Measurements from ENCODE around the gene HEY2. TPM values are rescaled to one million over a fixed set of nuclear protein-coding genes. Genes with fewer than 3 reads are reported as not detected.
"Not testable (repeated sequence)": the region's sequence is repeated elsewhere in the genome, so short reads cannot be mapped to it uniquely, and the experiment has no call there.

Gene HEY2
- 1 to 10 TPM in 1 of 3 donors, under 1 TPM in 2; 0.72 to 2.1 (median 0.76) TPM for polyA plus RNA-seq

DNA sequence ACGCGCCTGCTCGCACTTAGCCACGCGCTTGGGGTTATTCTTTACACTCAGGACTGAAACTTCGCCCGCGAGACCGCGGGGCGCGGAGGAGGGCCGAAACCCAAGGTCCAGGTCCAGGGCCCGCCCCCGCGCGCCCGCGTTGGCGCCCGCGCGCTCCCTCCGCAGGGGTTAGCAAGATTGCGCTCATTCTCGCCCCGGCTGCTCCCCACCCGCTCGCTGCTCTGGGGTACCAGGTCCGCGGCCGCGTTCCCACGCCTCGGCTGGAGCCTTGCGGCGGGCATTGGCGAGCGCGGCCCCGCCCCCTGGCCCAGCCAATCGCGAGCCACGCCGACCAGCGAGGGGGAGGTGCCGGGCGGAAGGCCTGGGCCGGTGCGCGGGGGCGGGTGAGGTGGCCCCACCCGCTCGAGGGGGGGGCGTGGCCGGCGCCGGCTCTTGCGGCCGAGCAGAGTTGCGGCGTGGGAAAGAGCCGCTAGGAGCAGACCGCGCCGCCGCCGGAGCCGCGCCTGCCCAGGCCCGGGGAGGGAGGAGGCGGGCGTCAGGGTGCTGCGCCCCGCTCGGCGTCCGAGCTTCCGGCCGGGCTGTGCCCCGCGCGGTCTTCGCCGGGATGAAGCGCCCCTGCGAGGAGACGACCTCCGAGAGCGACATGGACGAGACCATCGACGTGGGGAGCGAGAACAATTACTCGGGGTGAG lies at the start of gene HEY2:
HEY2 (plus strand) TSS at position 460 of the 692 bp plus-strand sequence; CDS start at position 605, 145 bp downstream.
- peaks cover 15 to 31% (median 29%) of the 10 kb centered on the region in 3 donors for H3K27me3 Mint-ChIP-seq (ENCODE audit: low read depth in 3 of 3)
- peak within 1 kb of the TSS; percentile 74 to 94 (median 93) for H3K27ac Mint-ChIP-seq
- H3K9me3 Mint-ChIP-seq = no peaks in the 10 kb centered on the region
- H3K4me3 Mint-ChIP-seq = peak within 1 kb of the TSS; percentile 90 to 96 (median 95)
- H3K36me3 Mint-ChIP-seq = no peaks in the 10 kb centered on the region
- DNase-seq = peak; percentile 91 to 93 (median 92)
- peaks cover 34 to 50% of the 10 kb centered on the region in 2 donors for H3K4me1 Mint-ChIP-seq

DNA sequence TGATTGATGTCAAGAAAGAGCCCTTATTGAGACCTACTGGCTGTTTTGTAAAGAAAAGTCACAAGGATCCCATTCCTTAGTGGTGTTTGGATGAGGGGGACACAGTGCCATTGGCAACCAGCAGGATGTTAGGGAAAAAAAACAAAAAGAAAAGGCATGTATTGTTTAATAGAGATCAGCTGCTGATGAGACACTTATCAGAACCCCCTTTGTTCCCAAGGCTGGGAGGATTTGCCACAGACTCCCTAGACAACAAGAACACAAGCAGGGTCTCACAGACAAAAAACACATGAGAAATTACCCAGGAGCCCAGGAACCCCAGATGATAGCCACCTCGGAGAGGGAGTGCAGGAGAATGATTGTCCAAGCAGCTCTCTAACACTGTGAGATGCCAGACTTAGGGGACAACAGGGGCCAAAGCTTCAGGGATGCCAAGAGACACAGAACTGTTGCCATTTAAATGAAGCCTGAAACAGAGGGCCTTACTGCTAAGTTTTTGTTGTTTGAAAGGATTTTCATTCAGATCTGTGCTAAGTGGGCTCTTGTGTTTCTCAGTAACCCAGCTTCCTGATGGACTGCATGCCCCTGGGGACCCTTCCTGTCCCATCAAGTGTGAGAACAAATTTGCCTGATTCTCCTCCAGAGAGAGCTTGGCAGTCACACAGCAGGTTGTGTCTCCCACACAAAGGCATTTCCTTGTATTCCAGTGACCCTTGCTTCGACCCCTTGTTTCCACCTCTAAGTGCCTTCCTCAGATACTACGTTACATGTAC lies 48.7 kb upstream of the HEY2 start:
- H3K27ac Mint-ChIP-seq = peak overlapping the region in 1 of 6 donors; percentile 6
- H3K9me3 Mint-ChIP-seq = no peaks in the 10 kb centered on the region
- H3K4me1 Mint-ChIP-seq = no peaks in the 10 kb centered on the region
- H3K36me3 Mint-ChIP-seq = no peaks in the 10 kb centered on the region
- H3K27me3 Mint-ChIP-seq (ENCODE audit: low read depth in 3 of 3) = peaks cover 1 to 8% (median 2%) of the 10 kb centered on the region in 3 donors
- DNase-seq = no peak
- H3K4me3 Mint-ChIP-seq = no peak overlapping the region

DNA sequence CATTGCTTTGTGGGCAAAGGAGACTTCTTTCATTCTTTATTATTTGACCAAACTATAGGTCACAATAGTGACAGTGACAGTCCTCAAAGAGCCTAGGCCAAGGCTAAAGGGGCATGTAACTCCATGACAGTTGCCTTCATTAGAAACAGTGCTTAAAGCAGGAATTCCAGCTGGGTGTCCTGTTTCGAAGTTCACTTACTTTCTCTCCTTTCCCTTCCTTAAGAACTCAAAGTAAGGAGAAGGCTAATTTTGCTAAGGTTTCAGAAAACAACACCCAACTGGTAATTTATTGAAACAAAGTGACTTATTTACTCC lies 48.1 kb upstream of the HEY2 start:
- Mint-ChIP-seq H3K9me3 (peaks cover 0 to 1% (median 0%) of the 10 kb centered on the region in 6 donors), H3K36me3 (no peaks in the 10 kb centered on the region), H3K4me3 (no peak overlapping the region), H3K4me1 (no peaks in the 10 kb centered on the region), H3K27me3 (ENCODE audit: low read depth in 3 of 3) (peaks cover 1 to 10% (median 2%) of the 10 kb centered on the region in 3 donors), H3K27ac (peak overlapping the region in 1 of 6 donors; percentile 6)
- no peak for DNase-seq

DNA sequence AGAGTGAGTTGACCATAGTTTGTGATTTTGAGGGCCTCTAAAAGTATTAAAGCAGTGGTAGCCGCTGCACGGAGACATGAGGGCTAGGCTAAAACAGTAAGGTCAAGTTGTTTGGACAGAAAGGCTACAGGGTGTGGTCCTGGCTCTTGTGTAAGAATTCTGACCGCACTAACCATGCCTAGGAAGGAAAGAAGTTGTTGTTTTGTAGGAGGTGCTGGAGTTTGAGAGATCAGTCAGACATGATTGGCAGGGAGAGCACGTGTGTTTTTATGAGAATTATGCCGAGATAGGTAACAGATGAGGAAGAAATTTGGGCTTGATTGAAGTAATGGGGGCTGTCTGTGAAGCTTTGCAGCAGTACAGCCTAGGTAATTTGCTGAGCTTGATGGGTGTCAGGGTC lies 45.5 kb upstream of the HEY2 start:
- H3K4me1 Mint-ChIP-seq; H3K27me3 Mint-ChIP-seq (ENCODE audit: low read depth in 3 of 3); H3K36me3 Mint-ChIP-seq; DNase-seq; H3K27ac Mint-ChIP-seq; H3K4me3 Mint-ChIP-seq; H3K9me3 Mint-ChIP-seq: not testable (repeated sequence)

DNA sequence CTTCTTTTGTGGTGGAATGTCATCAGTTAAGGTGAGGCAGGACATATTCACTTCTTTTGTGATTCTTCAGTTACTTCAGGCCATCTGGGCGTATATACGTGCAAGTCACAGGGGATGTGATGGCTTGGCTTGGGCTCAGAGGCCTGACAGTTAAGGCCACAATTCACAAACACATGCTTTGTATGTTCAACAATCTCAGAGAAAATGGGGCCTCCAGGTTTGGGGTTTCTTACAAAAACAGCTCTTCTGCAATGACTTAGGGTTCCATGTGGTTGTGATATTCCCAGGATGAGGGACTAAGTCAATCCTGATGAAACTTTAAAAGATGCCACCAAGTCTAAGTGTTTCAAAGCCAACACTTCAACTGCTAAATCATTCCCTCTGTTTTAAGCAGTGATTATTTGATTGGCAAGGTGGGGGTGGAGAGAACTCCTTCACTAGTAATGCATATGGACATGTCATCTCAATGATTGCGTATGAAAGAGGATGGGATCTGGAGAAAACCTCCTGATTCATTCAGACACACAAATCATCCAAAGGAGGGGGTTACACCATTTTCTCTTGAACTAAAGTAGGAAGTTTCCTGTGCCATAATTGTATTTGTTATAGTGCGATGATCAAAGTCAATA lies 41.7 kb upstream of the HEY2 start:
- peaks cover 0 to 8% (median 3%) of the 10 kb centered on the region in 3 donors for H3K27me3 Mint-ChIP-seq (ENCODE audit: low read depth in 3 of 3)
- no peak overlapping the region for H3K27ac Mint-ChIP-seq
- H3K9me3 Mint-ChIP-seq = peaks cover 0 to 1% (median 0%) of the 10 kb centered on the region in 6 donors
- no peak for DNase-seq
- H3K4me3 Mint-ChIP-seq = no peak overlapping the region
- H3K4me1 Mint-ChIP-seq = no peaks in the 10 kb centered on the region
- no peaks in the 10 kb centered on the region for H3K36me3 Mint-ChIP-seq

DNA sequence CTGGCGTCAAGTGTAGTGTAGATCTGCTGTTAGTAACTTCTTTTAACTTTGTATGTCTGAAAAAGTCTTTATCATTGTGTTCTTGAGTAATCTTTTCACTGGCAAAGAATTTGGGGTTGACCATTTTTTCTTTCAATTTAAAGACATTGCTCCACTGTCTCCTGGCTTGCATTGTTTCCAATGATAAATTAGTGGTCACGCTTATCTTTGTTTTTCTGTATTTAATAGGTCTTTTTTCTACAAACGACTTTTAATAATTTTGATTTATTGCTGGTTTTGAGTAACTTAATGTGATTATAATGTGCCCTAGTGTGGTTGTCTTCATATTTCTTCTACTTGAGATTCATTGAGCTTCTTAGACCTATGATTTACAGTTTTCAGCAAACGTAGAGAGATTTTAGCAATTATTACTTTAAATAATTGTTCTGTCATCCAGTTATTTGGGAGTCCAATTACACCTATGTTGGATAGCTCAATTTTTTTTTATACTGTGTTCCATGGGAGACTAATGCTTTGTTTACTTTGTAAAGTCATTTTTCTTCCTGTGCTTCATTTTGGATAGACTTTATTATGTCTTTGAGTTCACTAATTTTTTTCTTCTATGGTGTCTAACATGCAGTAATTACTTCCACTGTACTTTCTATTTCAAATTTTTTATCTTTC lies 38.3 kb upstream of the HEY2 start:
- no peak overlapping the region for H3K27ac Mint-ChIP-seq
- H3K4me3 Mint-ChIP-seq = no peak overlapping the region
- H3K27me3 Mint-ChIP-seq (ENCODE audit: low read depth in 3 of 3) = peaks cover 0 to 6% (median 1%) of the 10 kb centered on the region in 3 donors
- no peak for DNase-seq
- peaks cover 0 to 2% (median 0%) of the 10 kb centered on the region in 6 donors for H3K9me3 Mint-ChIP-seq
- H3K36me3 Mint-ChIP-seq = peaks cover 0 to 4% (median 0%) of the 10 kb centered on the region in 3 donors
- H3K4me1 Mint-ChIP-seq = no peaks in the 10 kb centered on the region

DNA sequence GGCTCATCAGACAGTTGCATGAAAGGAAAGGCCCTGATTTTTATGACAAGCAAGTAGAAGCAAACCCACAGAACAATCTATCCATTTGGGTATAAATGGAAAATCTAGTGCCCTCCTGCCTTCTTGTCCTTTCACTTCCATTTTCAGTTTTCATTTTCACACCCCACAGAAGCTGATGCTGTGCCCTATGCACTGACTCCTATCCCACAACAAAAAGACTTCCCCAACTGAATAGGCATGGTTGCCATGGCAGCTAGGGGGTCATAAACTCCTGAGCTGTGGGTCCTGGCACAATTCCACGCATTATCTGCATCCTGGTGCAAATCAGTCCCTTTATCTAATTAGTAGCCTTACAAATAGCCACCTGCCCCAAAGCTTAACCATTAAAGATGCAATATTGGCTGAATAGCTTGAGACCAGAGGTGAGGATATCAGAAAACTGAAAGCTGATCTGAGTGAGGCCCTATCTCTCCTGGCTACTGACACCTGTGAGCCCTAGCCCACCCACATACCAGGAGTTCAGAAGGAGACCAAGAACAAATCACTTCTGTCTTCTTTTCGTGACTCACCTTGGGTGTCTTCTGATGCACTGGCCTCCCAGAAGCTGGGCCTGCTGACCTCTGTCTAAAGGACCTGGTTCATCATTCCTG lies 34.9 kb upstream of the HEY2 start:
- Mint-ChIP-seq H3K4me3 (no peak overlapping the region), H3K36me3 (peaks cover 0 to 4% (median 0%) of the 10 kb centered on the region in 3 donors), H3K4me1 (no peaks in the 10 kb centered on the region), H3K27ac (no peak overlapping the region), H3K27me3 (ENCODE audit: low read depth in 3 of 3) (peaks cover 2 to 6% (median 2%) of the 10 kb centered on the region in 3 donors), H3K9me3 (peaks cover 0 to 2% (median 0%) of the 10 kb centered on the region in 6 donors)
- DNase-seq = no peak

DNA sequence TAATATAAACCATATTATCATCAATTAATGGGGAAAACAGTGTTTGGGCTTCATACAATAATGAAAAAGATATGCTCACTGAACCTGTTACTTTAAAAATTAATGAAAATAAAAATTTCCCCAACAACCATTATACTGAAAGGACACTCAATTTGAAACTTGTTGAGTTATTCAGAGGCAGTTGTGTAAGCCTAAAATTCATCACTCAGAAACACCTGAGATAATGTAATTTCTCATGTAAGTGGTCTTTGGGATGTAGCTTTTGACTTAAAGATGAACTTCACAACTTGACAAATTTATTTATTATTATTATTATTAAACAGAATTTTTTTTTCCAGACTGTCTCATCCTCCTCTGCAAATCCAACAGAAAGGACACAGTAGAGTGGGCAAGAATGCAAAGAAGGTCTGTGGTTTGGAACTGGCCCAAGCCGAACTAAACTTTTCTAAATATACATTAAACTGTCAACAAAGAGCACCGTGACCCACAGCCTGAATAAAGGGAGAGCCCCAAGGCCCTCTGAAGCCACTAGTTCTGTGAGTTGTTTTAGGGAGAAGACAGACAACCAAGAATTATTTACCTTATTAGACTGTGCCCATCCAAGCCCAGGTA lies 32.2 kb upstream of the HEY2 start:
- no peak overlapping the region for H3K27ac Mint-ChIP-seq
- H3K9me3 Mint-ChIP-seq = peaks cover 0 to 2% (median 0%) of the 10 kb centered on the region in 6 donors
- no peak for DNase-seq
- H3K27me3 Mint-ChIP-seq (ENCODE audit: low read depth in 3 of 3) = peaks cover 2 to 7% (median 4%) of the 10 kb centered on the region in 3 donors
- H3K4me1 Mint-ChIP-seq = no peaks in the 10 kb centered on the region
- no peak overlapping the region for H3K4me3 Mint-ChIP-seq
- H3K36me3 Mint-ChIP-seq = peaks cover 0 to 4% (median 0%) of the 10 kb centered on the region in 3 donors

DNA sequence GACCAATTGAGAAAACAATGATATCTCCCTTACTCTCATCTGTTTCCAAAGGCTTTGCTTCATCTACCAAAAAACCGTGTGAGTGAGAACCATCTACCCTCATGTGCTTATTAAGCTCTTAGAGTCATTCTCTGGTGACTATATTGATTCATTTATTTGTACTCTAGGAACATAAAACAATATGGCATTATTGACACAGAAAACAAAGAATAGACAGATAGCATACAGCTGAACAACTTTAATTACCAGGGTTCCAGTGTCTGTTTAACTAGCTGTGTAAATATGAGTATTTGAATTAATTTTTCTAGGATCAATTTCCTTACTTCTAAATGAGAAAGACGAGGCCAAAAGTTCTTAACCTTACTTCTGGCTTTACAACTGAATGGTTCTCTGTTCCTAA lies 31.3 kb upstream of the HEY2 start:
- Mint-ChIP-seq H3K27ac (no peak overlapping the region), H3K36me3 (peaks cover 0 to 4% (median 0%) of the 10 kb centered on the region in 3 donors), H3K4me1 (no peaks in the 10 kb centered on the region), H3K27me3 (ENCODE audit: low read depth in 3 of 3) (peaks cover 5 to 10% (median 7%) of the 10 kb centered on the region in 3 donors), H3K4me3 (no peak overlapping the region), H3K9me3 (peaks cover 0 to 2% (median 0%) of the 10 kb centered on the region in 6 donors)
- no peak for DNase-seq

DNA sequence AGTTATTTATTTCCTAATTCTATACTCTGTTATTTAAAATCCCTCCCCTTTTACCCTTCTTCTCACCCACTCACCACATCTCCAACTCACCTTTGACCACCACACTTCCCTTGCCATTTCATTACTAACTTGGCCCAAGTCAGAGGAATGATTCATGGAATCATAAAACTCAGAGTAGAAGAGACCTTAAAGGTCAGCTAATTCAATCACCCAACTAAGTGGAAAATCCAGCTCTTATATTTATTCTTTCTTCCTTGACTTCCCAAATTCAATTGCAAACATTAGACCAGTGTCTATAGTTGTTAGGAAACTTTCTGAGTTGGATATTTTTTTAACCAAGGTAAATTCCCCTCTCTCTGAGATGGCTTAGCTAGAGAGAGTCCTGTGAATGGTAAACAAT lies 26.5 kb upstream of the HEY2 start:
- peaks cover 0 to 2% (median 0%) of the 10 kb centered on the region in 6 donors for H3K9me3 Mint-ChIP-seq
- no peaks in the 10 kb centered on the region for H3K36me3 Mint-ChIP-seq
- peaks cover 8 to 19% (median 10%) of the 10 kb centered on the region in 3 donors for H3K27me3 Mint-ChIP-seq (ENCODE audit: low read depth in 3 of 3)
- H3K4me1 Mint-ChIP-seq = no peaks in the 10 kb centered on the region
- no peak overlapping the region for H3K4me3 Mint-ChIP-seq
- no peak overlapping the region for H3K27ac Mint-ChIP-seq
- no peak for DNase-seq

DNA sequence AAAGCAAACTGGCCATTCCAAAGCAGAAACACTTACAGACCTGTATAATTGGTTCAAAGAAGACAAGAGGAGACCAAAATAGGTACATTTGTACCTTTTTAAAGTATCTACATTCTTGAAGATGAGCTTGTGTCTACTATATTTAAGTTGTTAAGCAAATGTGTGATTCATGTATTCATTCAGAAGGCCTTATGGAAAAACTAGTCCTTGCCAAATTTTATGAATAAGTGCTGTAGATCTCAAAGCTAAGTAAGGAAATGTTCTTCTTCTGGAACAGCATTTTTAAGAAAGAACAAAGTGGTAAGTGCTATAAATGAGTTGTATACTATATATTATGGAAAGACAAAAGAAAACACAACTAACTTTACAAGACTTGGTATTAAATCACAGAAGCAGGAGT lies 22.2 kb upstream of the HEY2 start:
- Mint-ChIP-seq H3K27ac (no peak overlapping the region), H3K9me3 (peaks cover 0 to 2% (median 0%) of the 10 kb centered on the region in 6 donors), H3K4me3 (no peak overlapping the region), H3K27me3 (ENCODE audit: low read depth in 3 of 3) (peaks cover 8 to 17% (median 11%) of the 10 kb centered on the region in 3 donors), H3K36me3 (no peaks in the 10 kb centered on the region), H3K4me1 (no peaks in the 10 kb centered on the region)
- DNase-seq = no peak

DNA sequence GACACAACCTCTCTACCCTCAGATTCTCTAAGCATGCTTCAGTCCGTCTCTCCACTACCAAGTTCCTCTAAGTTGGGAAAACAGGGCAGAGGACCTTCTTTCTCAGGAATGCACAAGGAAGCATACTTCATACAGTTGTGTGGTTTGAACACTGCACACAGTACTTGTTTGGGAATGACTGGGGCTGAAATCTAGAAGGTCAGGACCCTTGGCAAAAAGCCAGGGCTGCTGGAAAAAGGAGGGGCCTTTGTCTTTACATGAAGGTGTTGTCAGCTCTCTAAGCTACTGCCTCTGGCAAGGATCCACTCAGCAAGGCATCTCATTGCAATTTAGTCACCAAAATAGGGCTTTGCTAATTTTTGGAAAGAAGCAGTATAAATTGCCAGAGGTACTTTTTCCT lies 20.7 kb upstream of the HEY2 start:
- peaks cover 8 to 20% (median 9%) of the 10 kb centered on the region in 3 donors for H3K27me3 Mint-ChIP-seq (ENCODE audit: low read depth in 3 of 3)
- no peak overlapping the region for H3K27ac Mint-ChIP-seq
- H3K36me3 Mint-ChIP-seq = peaks cover 0 to 4% (median 0%) of the 10 kb centered on the region in 3 donors

DNA sequence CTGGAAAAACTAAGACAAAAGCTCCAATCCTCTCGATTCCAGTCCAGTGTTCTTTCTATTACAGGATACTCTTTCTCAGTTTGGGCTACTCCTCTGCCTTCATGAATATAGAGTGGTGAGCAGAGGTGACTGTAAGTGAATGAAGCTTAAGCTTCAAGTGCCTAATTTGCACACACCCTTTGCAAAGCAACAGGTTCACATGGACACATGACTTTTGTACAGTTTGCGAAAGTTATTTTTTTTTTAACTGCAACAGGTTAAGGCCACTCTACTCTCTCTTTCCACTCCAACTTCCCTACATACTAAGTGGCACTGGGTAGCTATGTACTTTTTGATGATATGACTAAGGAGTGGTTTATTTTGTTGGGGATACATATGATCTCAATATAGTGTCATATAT lies 19.4 kb upstream of the HEY2 start:
- peaks cover 0 to 2% (median 0%) of the 10 kb centered on the region in 6 donors for H3K9me3 Mint-ChIP-seq
- H3K27me3 Mint-ChIP-seq (ENCODE audit: low read depth in 3 of 3) = peaks cover 6 to 13% (median 8%) of the 10 kb centered on the region in 3 donors
- no peak overlapping the region for H3K27ac Mint-ChIP-seq
- H3K4me1 Mint-ChIP-seq = no peaks in the 10 kb centered on the region
- no peak for DNase-seq
- H3K4me3 Mint-ChIP-seq = no peak overlapping the region
- H3K36me3 Mint-ChIP-seq = peaks cover 0 to 4% (median 0%) of the 10 kb centered on the region in 3 donors

More for the DNA sequence above, 20.7 kb upstream of the HEY2 start:
- Mint-ChIP-seq H3K4me3 (no peak overlapping the region), H3K4me1 (no peaks in the 10 kb centered on the region), H3K9me3 (peaks cover 0 to 2% (median 0%) of the 10 kb centered on the region in 6 donors)
- DNase-seq = no peak

Data from immature natural killer cell (primary cell).